Mononuclear cell (primary cell): ENCODE results near the gene PNKP. TPM values are rescaled to one million over a fixed set of nuclear protein-coding genes. Genes with fewer than 3 reads are reported as not detected.
A peak's percentile ranks its signal among the peaks of the same experiment; 100 is the strongest.

Experiments used
- H3K27me3 ChIP-seq: 2 replicates; pipeline ENCODE4 v1.6.0; 2011; ENCODE audit warnings: low read length, control low read depth; ENCODE audit not compliant: insufficient read depth
- H3K4me1 ChIP-seq: 2 replicates; pipeline ENCODE4 v1.5.1; 2011; ENCODE audit warnings: mild to moderate bottlenecking, low read length, control low read depth; ENCODE audit not compliant: insufficient read depth
- H3K4me3 ChIP-seq: 2 replicates; pipeline ENCODE4 v1.5.1; 2011; ENCODE audit warnings: mild to moderate bottlenecking, low read length, moderate library complexity
- H3K9me3 ChIP-seq: 2 replicates; pipeline ENCODE4 v1.5.1; 2011; ENCODE audit warnings: low read depth, mild to moderate bottlenecking, control low read depth, low read length
- total RNA-seq: library from RNA; depleted of rRNA; stranded (reverse); fragments of >200 nt; gene quantifications from one replicate; pipeline ENCODE4 v1.2.3, GENCODE V29; 2012

PNKP gene
- 28.4 TPM for total RNA-seq

- H3K9me3 ChIP-seq: no peaks in the 10 kb centered on the region
- H3K4me3 ChIP-seq: peak within 1 kb of the TSS; percentile 67
- H3K27me3 ChIP-seq: no peaks in the 10 kb centered on the region
- peaks cover 50% of the 10 kb centered on the region for H3K4me1 ChIP-seq
These were observed at the start of gene PNKP for GRCh38 chr19:49866933-49867782. Gene PNKP (minus strand): TSS chr19:49867576. CDS start chr19:49867204, 372 bp downstream.

- no peak overlapping the region for H3K4me3 ChIP-seq
- H3K4me1 ChIP-seq: peaks cover 54% of the 10 kb centered on the region
- H3K27me3 ChIP-seq: no peaks in the 10 kb centered on the region
These were observed 47.9 kb upstream of the PNKP start for GRCh38 chr19:49915271-49915670.

GRCh38 chr19:49913720-49914119 is 46.3 kb upstream of the PNKP start:
- H3K9me3 ChIP-seq: no peaks in the 10 kb centered on the region
- peaks cover 53% of the 10 kb centered on the region for H3K4me1 ChIP-seq
- H3K27me3 ChIP-seq: no peaks in the 10 kb centered on the region
- H3K4me3 ChIP-seq: no peak overlapping the region

More at GRCh38 chr19:49915271-49915670, 47.9 kb upstream of the PNKP start:
- no peaks in the 10 kb centered on the region for H3K9me3 ChIP-seq

GRCh38 chr19:49912965-49913685 is 45.7 kb upstream of the PNKP start:
- Histone ChIP-seq H3K4me1 (peaks cover 48% of the 10 kb centered on the region), H3K27me3 (no peaks in the 10 kb centered on the region), H3K9me3 (no peaks in the 10 kb centered on the region), H3K4me3 (no peak overlapping the region)

GRCh38 chr19:49911381-49912145 is 44.2 kb upstream of the PNKP start:
- H3K4me1 ChIP-seq: peaks cover 39% of the 10 kb centered on the region
- H3K9me3 ChIP-seq: no peaks in the 10 kb centered on the region
- no peak overlapping the region for H3K4me3 ChIP-seq
- no peaks in the 10 kb centered on the region for H3K27me3 ChIP-seq

- peaks cover 46% of the 10 kb centered on the region for H3K4me1 ChIP-seq
- H3K27me3 ChIP-seq: no peaks in the 10 kb centered on the region
- no peak overlapping the region for H3K4me3 ChIP-seq
- H3K9me3 ChIP-seq: no peaks in the 10 kb centered on the region
These were observed 42.8 kb upstream of the PNKP start for GRCh38 chr19:49910179-49910578.

GRCh38 chr19:49908480-49909420 is 41.4 kb upstream of the PNKP start:
- no peaks in the 10 kb centered on the region for H3K27me3 ChIP-seq
- H3K4me1 ChIP-seq: peaks cover 57% of the 10 kb centered on the region
- no peak overlapping the region for H3K4me3 ChIP-seq
- no peaks in the 10 kb centered on the region for H3K9me3 ChIP-seq

- Histone ChIP-seq H3K9me3 (no peaks in the 10 kb centered on the region), H3K4me3 (no peak overlapping the region), H3K27me3 (no peaks in the 10 kb centered on the region), H3K4me1 (peaks cover 53% of the 10 kb centered on the region)
These were observed 40.5 kb upstream of the PNKP start for GRCh38 chr19:49907745-49908446.

GRCh38 chr19:49906879-49907564 is 39.6 kb upstream of the PNKP start:
- H3K27me3 ChIP-seq: no peaks in the 10 kb centered on the region
- H3K4me1 ChIP-seq: peaks cover 44% of the 10 kb centered on the region
- no peak overlapping the region for H3K4me3 ChIP-seq

GRCh38 chr19:49904136-49904535 is 36.8 kb upstream of the PNKP start:
- Histone ChIP-seq H3K4me1 (peaks cover 24% of the 10 kb centered on the region), H3K4me3 (no peak overlapping the region), H3K9me3 (no peaks in the 10 kb centered on the region), H3K27me3 (no peaks in the 10 kb centered on the region)

More at GRCh38 chr19:49906879-49907564, 39.6 kb upstream of the PNKP start:
- H3K9me3 ChIP-seq: no peaks in the 10 kb centered on the region

GRCh38 chr19:49896863-49897621 is 29.7 kb upstream of the PNKP start, which contains the start of gene IL4I1:
Gene IL4I1 (minus strand): TSS chr19:49896887. CDS start chr19:49896160, 727 bp downstream.
- no peaks in the 10 kb centered on the region for H3K9me3 ChIP-seq
- H3K4me1 ChIP-seq: peaks cover 35% of the 10 kb centered on the region
- no peaks in the 10 kb centered on the region for H3K27me3 ChIP-seq
- H3K4me3 ChIP-seq: no peak within 1 kb of the TSS

- no peak overlapping the region for H3K4me3 ChIP-seq
These were observed 28.4 kb upstream of the PNKP start for GRCh38 chr19:49895566-49896297.

More at GRCh38 chr19:49895566-49896297, 28.4 kb upstream of the PNKP start:
- Histone ChIP-seq H3K27me3 (no peaks in the 10 kb centered on the region), H3K4me1 (peaks cover 35% of the 10 kb centered on the region), H3K9me3 (no peaks in the 10 kb centered on the region)
